Psoas muscle (tissue), 8 donors: ENCODE measurements around the gene ARHGAP10. TPM values are rescaled to one million over a fixed set of nuclear protein-coding genes. Genes with fewer than 3 reads are reported as not detected.

Experiments
- ATAC-seq, 4 donors: fragments of 200-7000 bp; cut with Tn5 transposase; one replicate each; pipeline ENCODE4 v1.9.1; 2020; ENCODE audit warnings: moderate library complexity in 3 of 4, mild to moderate bottlenecking in 2 of 4
- DNase-seq, 2 donors: peaks; one replicate each; pipeline ENCODE4 v3.0.0-alpha.2; 2020
- H3K27ac ChIP-seq: fragments of 200-600 bp; one replicate; pipeline ENCODE4 v1.8.0; 2022
- H3K27me3 ChIP-seq, 3 donors: fragments of 200-600 bp in 1 of 3; one replicate each; pipeline versions ENCODE4 v1.6.1 to v1.8.0; 2013 to 2022; ENCODE audit warnings: low read length in 2 of 3, mild to moderate bottlenecking in 2 of 3, moderate library complexity in 1 of 3; ENCODE audit not compliant: insufficient read depth in 3 of 3
- H3K36me3 ChIP-seq, 2 donors: fragments of 200-600 bp in 1 of 2; one replicate each; pipeline versions ENCODE4 v1.6.1 to v1.8.0; 2013 to 2022; ENCODE audit warnings: low read depth in 1 of 2, mild to moderate bottlenecking in 1 of 2, moderate library complexity in 1 of 2; ENCODE audit not compliant: insufficient read depth in 1 of 2
- H3K4me1 ChIP-seq: fragments of 200-600 bp; one replicate; pipeline ENCODE4 v1.8.0; 2022
- H3K4me3 ChIP-seq: fragments of 200-600 bp; one replicate; pipeline ENCODE4 v1.8.0; 2022; ENCODE audit warnings: mild to moderate bottlenecking
- H3K9me3 ChIP-seq: fragments of 200-600 bp; one replicate; pipeline ENCODE4 v1.8.0; 2022
- WGBS, 3 donors: extraction: QIAGEN DNeasy Blood & Tissue Kit; methylation state at CpG; one replicate each; pipeline versions ENCODE4 v1.1.6 to v1.1.7; 2013; 5-methylcytosine and 5-hydroxymethylcytosine counted together
- intact Hi-C, 2 donors: fragments of 100-400 bp; cut with DNase I; formaldehyde crosslinking; loops; one replicate each; pipeline versions ENCODE4 v1.11.0 to v1.14.2; 2022
- polyA plus RNA-seq, 3 donors: library from polyadenylated mRNA; stranded (reverse); fragments of 200-250 nt; gene quantifications; one replicate each; pipeline ENCODE4 v1.2.3, GENCODE V29; 2013
- total RNA-seq, 4 donors: library from RNA; stranded (reverse); fragmentation: NEBNext Ultra II Directional in 2 of 4; extraction: Animal tissue kit (Norgen Biotek cat#: 25700) in 2 of 4; gene quantifications; one replicate each; pipeline versions ENCODE4 v1.2.1 to v1.2.4, GENCODE V29; 2021 to 2023
- TF ChIP-seq, protein P1 (sequence below): fragments of 200-600 bp; IDR thresholded peaks from one replicate; pipeline ENCODE4 v1.8.0; 2022; ENCODE audit warnings: antibody characterized with exemption
- donor health status: healthy with polysubstance abuse.
- donor health status: DM: no; HTN: no; CAD: no; lungs with moderate emphysema.
- donor health status: Bipolar disorder and iron deficiency.
- donor health status: healthy.
- donor health status: DM: yes; HTN: yes; CAD: no.
- donor health status: DM: no; HTN: no; CAD: no.
- donor health status: DM: no; HTN: no; CAD: no.
- donor health status: DM: yes; HTN: yes; CAD: no.

The ARHGAP10 gene
- total and polyA plus RNA-seq, 7 donors = 28.8 to 43.5 (median 34.0) TPM

DNA sequence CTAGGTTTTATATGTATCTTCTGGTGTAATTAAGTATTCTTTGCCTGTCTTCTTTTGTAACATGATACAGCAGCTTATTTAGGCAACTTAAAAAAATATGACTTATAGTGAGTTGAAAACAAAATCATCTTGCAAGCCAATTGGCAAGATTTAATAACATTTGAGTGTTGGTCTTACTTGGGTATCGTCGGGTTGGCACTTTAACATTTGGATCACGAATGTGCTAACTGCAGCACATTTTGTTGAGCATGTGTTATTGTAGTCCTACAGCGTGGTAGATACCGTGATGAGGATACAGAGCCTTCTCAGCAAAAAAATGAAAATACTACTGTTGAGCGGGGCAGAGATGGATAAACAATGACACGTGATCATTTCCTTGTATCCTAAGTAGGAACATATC is 295.3 kb downstream of the ARHGAP10 start:
- DNase-seq (no peak), ATAC-seq (no peak)
- intact Hi-C loops = no loop called here
- Histone ChIP-seq H3K27me3 (no peaks in the 10 kb centered on the region), H3K4me3 (no peak overlapping the region), H3K27ac (peak overlapping the region; percentile 81), H3K4me1 (peaks cover 48% of the 10 kb centered on the region), H3K36me3 (no peaks in the 10 kb centered on the region), H3K9me3 (no peaks in the 10 kb centered on the region)
- 31 to 52% (median 31%) methylated on average over 7 of the region's 7 CpGs for WGBS, 3 donors
- TF ChIP-seq, protein P1, sequence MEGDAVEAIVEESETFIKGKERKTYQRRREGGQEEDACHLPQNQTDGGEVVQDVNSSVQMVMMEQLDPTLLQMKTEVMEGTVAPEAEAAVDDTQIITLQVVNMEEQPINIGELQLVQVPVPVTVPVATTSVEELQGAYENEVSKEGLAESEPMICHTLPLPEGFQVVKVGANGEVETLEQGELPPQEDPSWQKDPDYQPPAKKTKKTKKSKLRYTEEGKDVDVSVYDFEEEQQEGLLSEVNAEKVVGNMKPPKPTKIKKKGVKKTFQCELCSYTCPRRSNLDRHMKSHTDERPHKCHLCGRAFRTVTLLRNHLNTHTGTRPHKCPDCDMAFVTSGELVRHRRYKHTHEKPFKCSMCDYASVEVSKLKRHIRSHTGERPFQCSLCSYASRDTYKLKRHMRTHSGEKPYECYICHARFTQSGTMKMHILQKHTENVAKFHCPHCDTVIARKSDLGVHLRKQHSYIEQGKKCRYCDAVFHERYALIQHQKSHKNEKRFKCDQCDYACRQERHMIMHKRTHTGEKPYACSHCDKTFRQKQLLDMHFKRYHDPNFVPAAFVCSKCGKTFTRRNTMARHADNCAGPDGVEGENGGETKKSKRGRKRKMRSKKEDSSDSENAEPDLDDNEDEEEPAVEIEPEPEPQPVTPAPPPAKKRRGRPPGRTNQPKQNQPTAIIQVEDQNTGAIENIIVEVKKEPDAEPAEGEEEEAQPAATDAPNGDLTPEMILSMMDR = no peak

DNA sequence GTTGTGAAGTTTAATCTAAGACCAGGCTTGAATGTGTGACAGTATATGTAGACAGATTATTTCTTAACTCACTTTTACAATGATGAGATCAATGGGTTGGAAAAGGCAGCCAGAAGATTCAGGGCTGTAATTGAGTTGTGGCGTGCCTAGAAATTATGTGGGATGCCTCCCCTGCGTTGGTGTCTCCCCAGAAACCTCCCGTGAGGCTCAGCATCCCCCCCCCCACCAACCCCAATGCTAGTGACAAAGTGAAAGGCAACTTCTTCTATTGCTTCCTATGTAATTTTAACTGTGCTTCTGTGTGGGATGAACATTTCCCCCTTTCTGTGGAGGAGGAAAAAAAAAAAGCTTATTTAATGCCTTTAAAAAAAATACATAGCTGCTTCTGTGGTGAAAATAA is 297.9 kb downstream of the ARHGAP10 start:
- Histone ChIP-seq H3K9me3 (no peaks in the 10 kb centered on the region), H3K27ac (peak overlapping the region; percentile 50), H3K27me3 (no peaks in the 10 kb centered on the region), H3K4me3 (no peak overlapping the region), H3K4me1 (peaks cover 32% of the 10 kb centered on the region), H3K36me3 (no peaks in the 10 kb centered on the region)
- TF ChIP-seq, protein P1 = no peak
- no peak for DNase-seq
- 91 to 100% (median 97%) methylated on average over 3 of the region's 3 CpGs for WGBS, 3 donors
- intact Hi-C loops = no loop called here
- no peak for ATAC-seq

DNA sequence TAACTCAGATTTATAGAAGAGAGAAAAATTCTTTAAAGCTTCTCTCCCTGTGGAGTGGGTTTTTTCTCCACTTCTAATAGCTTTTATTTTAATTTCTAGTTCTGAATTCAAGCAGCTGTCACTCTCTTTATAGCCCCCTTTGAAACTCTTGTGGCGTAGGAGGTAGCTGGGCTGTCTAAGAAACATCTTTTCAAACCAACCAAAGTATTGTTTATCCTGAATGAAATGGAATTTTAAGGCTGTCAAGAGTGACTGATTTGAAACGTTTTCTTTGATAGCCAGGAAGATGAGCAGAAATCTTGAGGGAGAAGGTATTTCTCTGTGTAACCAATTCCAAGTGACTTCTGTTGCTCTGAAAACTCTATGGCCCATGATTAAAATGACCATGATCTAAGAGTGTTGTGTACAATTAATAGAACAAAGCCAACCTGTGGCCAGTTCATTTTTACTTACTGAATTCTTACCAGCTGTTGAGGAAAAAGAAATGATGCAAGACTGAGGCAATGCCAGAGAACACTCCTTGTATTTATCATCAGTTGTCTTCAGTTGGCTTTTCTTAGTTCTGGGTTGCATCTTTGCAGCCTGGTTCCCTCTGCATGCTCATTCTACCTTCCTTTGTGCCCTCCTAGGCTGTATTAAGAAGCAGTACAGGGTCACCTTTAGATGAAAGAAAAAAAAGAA is 298.4 kb downstream of the ARHGAP10 start:
- WGBS, 3 donors = 56 to 81% (median 71%) methylated on average over 2 of the region's 2 CpGs
- ATAC-seq (peak; percentile 69 to 84 (median 78)), DNase-seq (no peak)
- H3K27ac ChIP-seq = peak overlapping the region; percentile 50
- H3K36me3 ChIP-seq = no peaks in the 10 kb centered on the region
- H3K4me1 ChIP-seq = peaks cover 36% of the 10 kb centered on the region
- no peaks in the 10 kb centered on the region for H3K9me3 ChIP-seq
- no peaks in the 10 kb centered on the region for H3K27me3 ChIP-seq
- intact Hi-C loops = no loop called here
- H3K4me3 ChIP-seq = no peak overlapping the region
- TF ChIP-seq, protein P1 = no peak

DNA sequence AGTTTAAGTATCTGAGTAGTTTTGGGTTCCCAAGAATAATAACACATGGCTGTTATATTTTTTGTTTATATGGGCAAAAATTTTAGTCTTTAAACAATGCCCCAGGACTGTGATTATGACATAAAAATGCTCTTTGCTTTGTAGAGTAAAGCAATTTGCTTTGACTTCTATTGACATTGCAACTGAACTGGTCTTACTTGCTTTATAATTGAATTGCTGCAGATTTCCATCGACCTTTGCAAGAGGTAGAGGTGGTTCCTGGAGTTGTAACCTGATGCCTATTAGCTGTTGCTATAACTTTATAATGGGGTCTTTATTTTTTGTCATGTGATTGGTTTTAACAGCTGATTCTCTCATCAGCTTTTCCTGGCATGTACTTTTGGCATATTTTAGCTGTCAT is 302.9 kb downstream of the ARHGAP10 start:
- no peak for DNase-seq
- intact Hi-C loops = no loop called here

More for the DNA sequence above, 302.9 kb downstream of the ARHGAP10 start:
- peaks cover 12% of the 10 kb centered on the region for H3K4me1 ChIP-seq
- H3K4me3 ChIP-seq = no peak overlapping the region
- ATAC-seq = no peak
- H3K9me3 ChIP-seq = no peaks in the 10 kb centered on the region
- no peak overlapping the region for H3K27ac ChIP-seq
- no peaks in the 10 kb centered on the region for H3K27me3 ChIP-seq
- WGBS, 3 donors = 14 to 24% (median 14%) methylated on average over 1 of the region's 1 CpG
- TF ChIP-seq, protein P1 = no peak
- H3K36me3 ChIP-seq = no peaks in the 10 kb centered on the region
